ENCODE measurements around the gene CD38.

Gene CD38

DNA sequence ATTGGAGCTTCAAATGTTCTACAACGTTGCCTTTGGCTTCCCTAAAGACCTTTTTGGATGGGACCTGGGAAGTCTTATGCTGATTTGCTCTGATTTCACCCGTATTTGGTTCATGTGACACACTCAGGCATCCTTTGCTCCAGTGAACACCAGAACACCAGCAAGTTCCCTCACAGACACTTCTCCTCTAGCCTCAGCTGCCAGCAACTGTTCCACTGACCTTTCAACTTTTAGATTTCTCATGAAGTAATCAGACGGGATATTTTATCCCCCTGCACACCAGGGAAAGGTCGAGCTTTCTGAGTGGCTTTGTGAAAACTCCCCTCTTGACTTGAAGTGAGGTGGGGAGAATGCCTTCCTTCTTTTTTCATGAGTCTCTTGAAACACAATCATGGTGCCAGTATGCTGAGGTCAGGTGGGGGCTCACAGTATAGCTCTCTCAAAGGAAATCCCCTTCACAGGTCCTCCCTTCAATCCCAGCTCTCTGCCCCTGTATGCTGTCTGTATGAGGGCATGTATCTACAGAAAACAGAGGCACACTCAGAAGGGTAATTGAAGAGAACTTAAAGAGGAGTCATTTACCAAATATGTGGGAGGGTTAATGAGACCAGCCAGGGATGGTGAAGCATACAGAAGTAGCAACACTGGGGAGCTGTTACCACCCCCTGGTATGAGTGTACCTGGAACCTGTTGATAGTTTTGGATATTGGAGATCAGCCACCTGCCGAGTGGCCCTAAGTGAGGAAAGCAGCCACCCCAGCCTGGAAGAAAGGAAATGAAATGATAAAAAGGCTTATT is 97.7 kb downstream of the CD38 start:
- TF ChIP-seq, protein P1, sequence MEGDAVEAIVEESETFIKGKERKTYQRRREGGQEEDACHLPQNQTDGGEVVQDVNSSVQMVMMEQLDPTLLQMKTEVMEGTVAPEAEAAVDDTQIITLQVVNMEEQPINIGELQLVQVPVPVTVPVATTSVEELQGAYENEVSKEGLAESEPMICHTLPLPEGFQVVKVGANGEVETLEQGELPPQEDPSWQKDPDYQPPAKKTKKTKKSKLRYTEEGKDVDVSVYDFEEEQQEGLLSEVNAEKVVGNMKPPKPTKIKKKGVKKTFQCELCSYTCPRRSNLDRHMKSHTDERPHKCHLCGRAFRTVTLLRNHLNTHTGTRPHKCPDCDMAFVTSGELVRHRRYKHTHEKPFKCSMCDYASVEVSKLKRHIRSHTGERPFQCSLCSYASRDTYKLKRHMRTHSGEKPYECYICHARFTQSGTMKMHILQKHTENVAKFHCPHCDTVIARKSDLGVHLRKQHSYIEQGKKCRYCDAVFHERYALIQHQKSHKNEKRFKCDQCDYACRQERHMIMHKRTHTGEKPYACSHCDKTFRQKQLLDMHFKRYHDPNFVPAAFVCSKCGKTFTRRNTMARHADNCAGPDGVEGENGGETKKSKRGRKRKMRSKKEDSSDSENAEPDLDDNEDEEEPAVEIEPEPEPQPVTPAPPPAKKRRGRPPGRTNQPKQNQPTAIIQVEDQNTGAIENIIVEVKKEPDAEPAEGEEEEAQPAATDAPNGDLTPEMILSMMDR (IDR thresholded peaks at IDR 0.05; ENCODE audit: control extremely low read depth, extremely low read depth, low read depth, missing control alignments): no peak
- DNase-seq (ENCODE audit: extremely low spot score): no peak
- ChIA-PET POLR2A (no interaction called here), CTCF (interaction anchor here (1.2 to 8.2 kb wide), 4 partner anchors 8 to 80 kb away, joined by 3 to 82 read pairs (median 4); no protein-coding TSS in a partner anchor)

DNA sequence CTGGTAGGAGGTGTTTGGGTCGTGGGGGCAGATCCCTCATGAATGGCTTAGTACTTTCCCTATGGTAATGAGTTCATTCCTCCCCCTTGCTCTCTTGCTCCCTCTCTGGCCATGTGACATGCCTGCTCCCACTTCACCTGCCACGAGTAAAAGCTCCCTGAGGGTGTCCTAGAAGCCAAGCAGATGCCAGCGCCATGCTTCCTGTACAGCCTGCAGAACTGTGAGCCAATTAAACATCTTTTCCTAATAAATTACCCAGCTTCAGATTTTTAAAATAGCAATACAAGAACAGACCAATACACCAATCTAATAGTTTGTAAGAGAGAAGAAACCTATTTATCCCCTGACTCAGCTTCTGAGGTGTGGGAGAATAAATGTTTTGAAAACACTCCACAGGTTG is 99.9 kb downstream of the CD38 start:
- ChIA-PET CTCF (interaction anchor here (0.9 to 8.2 kb wide), 4 partner anchors 15 to 399 kb away, joined by 3 to 82 read pairs (median 4); no protein-coding TSS in a partner anchor), POLR2A (no interaction called here)
- no peak for DNase-seq (ENCODE audit: extremely low spot score)
- TF ChIP-seq, protein P1 (IDR thresholded peaks at IDR 0.05; ENCODE audit: control extremely low read depth, extremely low read depth, low read depth, missing control alignments): no peak

DNA sequence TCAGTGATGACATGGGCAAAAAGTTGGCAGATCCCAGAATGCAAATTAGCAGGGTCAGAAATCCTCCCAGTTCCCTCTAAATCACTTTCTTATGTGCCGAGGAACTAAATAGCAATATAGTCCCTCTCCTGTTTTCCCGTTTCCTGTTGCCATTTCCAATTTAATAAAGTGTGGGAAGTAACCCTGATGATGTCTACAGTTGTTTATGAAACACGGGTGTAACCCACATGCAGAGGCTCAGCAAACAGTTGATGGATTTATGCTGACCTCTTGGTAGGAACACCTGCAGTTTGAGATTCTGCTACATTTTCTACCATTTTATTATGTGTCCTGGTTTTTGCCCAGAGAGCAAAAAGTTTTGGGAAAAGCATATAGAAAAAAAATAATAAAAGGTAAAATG is 103.7 kb downstream of the CD38 start:
- DNase-seq (ENCODE audit: extremely low spot score): no peak
- ChIA-PET CTCF (interaction anchor here (0.8 to 8.2 kb wide), 37 partner anchors 8 to 402 kb away, joined by 3 to 82 read pairs (median 7); no protein-coding TSS in a partner anchor), POLR2A (no interaction called here)
- TF ChIP-seq, protein P1 (IDR thresholded peaks at IDR 0.05; ENCODE audit: control extremely low read depth, extremely low read depth, low read depth, missing control alignments): no peak

DNA sequence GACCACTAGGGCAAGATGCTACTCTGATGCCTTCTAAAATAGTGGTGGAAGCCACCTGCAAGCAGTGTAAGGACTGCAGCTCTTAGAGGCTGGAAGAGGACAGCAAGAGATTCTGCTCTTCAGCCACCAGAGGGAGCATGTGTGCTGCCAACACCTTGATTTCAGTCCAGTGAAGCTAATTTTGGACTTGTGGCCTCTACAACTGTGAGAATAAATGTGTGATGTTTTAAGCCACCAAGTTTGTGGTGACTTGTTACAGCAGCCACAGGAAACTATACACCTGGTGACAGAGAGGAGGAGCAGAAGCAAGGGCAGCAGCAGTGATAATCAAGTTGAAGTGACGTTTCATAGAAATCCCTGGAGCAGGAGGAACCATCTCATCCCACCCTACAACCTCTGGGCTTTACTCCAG is 104.6 kb downstream of the CD38 start:
- CTCF ChIA-PET: interaction anchor here (0.6 to 8.2 kb wide), 66 partner anchors 8 to 409 kb away, joined by 3 to 82 read pairs (median 4); partner anchors contain the start of gene FGFBP1
- POLR2A ChIA-PET: no interaction called here
- DNase-seq (ENCODE audit: extremely low spot score): peak; percentile 66
- TF ChIP-seq, protein P1 (IDR thresholded peaks at IDR 0.05; ENCODE audit: control extremely low read depth, extremely low read depth, low read depth, missing control alignments): peak; percentile 85

DNA sequence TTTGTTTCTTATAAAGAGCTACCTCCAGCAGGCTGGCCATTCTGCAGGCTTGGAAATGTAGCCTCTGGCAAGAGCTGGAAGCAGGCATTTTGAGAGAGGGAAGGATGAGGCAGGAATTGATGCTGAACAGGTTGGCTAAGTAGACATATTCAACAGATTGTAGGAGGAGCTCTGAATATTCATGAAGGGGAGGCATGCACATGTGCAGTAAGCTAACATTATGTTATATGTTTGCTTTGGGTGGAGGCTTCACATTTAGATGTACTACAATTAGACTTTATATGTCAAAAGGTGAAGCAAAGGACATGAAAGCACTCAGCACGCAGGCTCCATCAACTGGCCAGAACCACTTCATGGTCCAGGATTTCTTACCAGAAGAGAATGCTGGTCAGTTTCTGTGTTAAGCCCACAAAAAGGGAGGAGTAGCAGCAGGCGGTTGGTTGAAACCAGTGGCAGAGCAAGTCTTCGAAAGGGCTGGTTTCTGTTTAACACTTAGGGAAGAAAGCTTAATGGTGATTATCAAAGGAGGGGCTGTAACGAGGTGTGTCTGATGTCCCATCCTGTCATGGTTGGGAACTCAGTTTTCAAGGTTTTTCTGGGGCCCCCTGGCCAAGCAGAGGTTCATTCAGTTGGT is 105.6 kb downstream of the CD38 start:
- TF ChIP-seq, protein P1 (IDR thresholded peaks at IDR 0.05; ENCODE audit: control extremely low read depth, extremely low read depth, low read depth, missing control alignments): no peak
- no peak for DNase-seq (ENCODE audit: extremely low spot score)
- POLR2A ChIA-PET: no interaction called here
- CTCF ChIA-PET: interaction anchor here (0.9 to 8.2 kb wide), 39 partner anchors 8 to 404 kb away, joined by 3 to 82 read pairs (median 7); partner anchors contain the start of gene FGFBP1

DNA sequence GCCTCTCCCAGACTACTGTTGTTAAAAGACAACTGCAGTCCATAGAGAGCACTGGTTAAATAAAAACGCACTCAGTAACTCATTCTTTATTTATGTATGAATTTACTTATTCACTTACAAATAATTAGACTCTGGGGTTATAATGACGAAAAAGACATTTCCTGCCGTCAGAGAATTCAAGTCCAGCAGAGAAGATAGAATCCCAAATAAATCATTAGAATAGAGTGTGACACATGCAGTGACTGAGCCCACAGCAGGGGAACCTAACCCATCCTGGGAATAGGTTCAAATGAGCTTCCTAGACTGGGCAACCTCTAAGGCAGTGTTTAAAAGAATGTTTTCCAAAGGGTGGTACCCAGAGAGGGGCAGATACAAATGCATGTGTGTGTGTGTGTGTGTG is 106.5 kb downstream of the CD38 start:
- TF ChIP-seq, protein P1 (IDR thresholded peaks at IDR 0.05; ENCODE audit: control extremely low read depth, extremely low read depth, low read depth, missing control alignments): no peak
- ChIA-PET POLR2A (no interaction called here), CTCF (interaction anchor here (3.0 kb wide), 1 partner anchor 117 kb away, joined by 36 read pairs; no protein-coding TSS in a partner anchor)
- DNase-seq (ENCODE audit: extremely low spot score): no peak
